MCF 10A (cell line): Measurements from ENCODE around the gene MIS12. TPM values are rescaled to one million over a fixed set of nuclear protein-coding genes. Genes with fewer than 3 reads are reported as not detected.

Source experiments
- Bru-seq: library from RNA; stranded (reverse); fragments of 400-500 nt; gene quantifications from one replicate; lab custom pipeline; 2021; lab: Mats Ljungman, UMichigan
- BruChase-seq, 2 experiments: library from RNA; stranded (reverse); fragments of 400-500 nt; gene quantifications; one replicate each; lab custom pipeline; 2021; lab: Mats Ljungman, UMichigan
- BruUV-seq: library from RNA; stranded (reverse); fragments of 400-500 nt; replicated peaks from 2 replicates; lab custom pipeline; 2021; lab: Mats Ljungman, UMichigan
- CTCF ChIA-PET: fragments of 300-600 bp; sonication (Branson Sonifier 250); formaldehyde crosslinking; extraction: SDS; loops from one replicate; lab custom pipeline; 2021; ENCODE audit warnings: antibody characterized with exemption, inconsistent platforms; lab: Yijun Ruan, JAX
- POLR2A ChIA-PET: fragments of 300-600, 350-650 bp; sonication (Branson Sonifier 250); formaldehyde crosslinking; extraction: SDS; loops from one replicate; lab custom pipeline; 2020; ENCODE audit warnings: antibody characterized with exemption, inconsistent platforms; lab: Yijun Ruan, JAX
- DNase-seq: peaks from one replicate; pipeline ENCODE4 v3.0.0-alpha.2; 2018; ENCODE audit not compliant: unreplicated experiment
- H3K27ac Mint-ChIP-seq: one replicate; pipeline ENCODE4 v1.8.0; 2022; ENCODE audit warnings: mild to moderate bottlenecking, low read depth, mixed read lengths; ENCODE audit not compliant: unreplicated experiment
- H3K27me3 Mint-ChIP-seq: one replicate; pipeline ENCODE4 v1.8.0; 2022; ENCODE audit warnings: mixed read lengths; ENCODE audit not compliant: insufficient read depth, unreplicated experiment
- H3K36me3 Mint-ChIP-seq: one replicate; pipeline ENCODE4 v1.8.0; 2022; ENCODE audit warnings: mild to moderate bottlenecking, moderate library complexity, mixed read lengths; ENCODE audit not compliant: insufficient read depth, unreplicated experiment
- H3K4me1 Mint-ChIP-seq: one replicate; pipeline ENCODE4 v1.8.0; 2022; ENCODE audit warnings: mixed read lengths; ENCODE audit not compliant: insufficient read depth, unreplicated experiment
- H3K4me3 Mint-ChIP-seq: one replicate; pipeline ENCODE4 v1.8.0; 2022; ENCODE audit warnings: mild to moderate bottlenecking, moderate library complexity, mixed read lengths; ENCODE audit not compliant: unreplicated experiment
- H3K9me3 Mint-ChIP-seq: one replicate; pipeline ENCODE4 v1.8.0; 2022; ENCODE audit warnings: mixed read lengths; ENCODE audit not compliant: unreplicated experiment
- intact Hi-C: fragments of 100-400 bp; cut with micrococcal nuclease; formaldehyde crosslinking; loops from 2 replicates; pipeline ENCODE4 v1.14.1; 2022
- long read RNA-seq: library from polyadenylated mRNA; stranded (forward); transcript quantifications from one replicate; pipeline ENCODE4 v2.0.0, GENCODE V29; 2022
- total RNA-seq: library from RNA; stranded (reverse); gene quantifications from 2 replicates; pipeline ENCODE4 v1.2.3, GENCODE V29; 2022
- TF ChIP-seq, protein P1 (sequence below): fragments of 200-600 bp; IDR thresholded peaks from one replicate; pipeline ENCODE4 v1.8.0; 2022; ENCODE audit warnings: antibody characterized with exemption, mild to moderate bottlenecking; ENCODE audit not compliant: unreplicated experiment

The MIS12 gene, protein sequence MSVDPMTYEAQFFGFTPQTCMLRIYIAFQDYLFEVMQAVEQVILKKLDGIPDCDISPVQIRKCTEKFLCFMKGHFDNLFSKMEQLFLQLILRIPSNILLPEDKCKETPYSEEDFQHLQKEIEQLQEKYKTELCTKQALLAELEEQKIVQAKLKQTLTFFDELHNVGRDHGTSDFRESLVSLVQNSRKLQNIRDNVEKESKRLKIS
- total RNA-seq (32.8 and 44.2 TPM in 2 replicates), Bru-seq, nascent RNA (percentile 96 among the genes with signal in this experiment), BruChase-seq, experiment 1, labeled RNA remaining after a 6-hour chase (percentile 95 among the genes with signal in this experiment), BruChase-seq, experiment 2, labeled RNA remaining after a 2-hour chase (percentile 99 among the genes with signal in this experiment)
- long read RNA-seq, transcript MIS12-206 (3 exons, 2,691 nt): major isoform, 44 of 116 reads
- long read RNA-seq, transcript MIS12-202 (2 exons, 2,204 nt): minor isoform, 37 of 116 reads
- long read RNA-seq, partial matches to known transcripts: 1 of 116 reads
- long read RNA-seq, other reads (novel, unspliced or antisense): 30 of 116 reads

DNA sequence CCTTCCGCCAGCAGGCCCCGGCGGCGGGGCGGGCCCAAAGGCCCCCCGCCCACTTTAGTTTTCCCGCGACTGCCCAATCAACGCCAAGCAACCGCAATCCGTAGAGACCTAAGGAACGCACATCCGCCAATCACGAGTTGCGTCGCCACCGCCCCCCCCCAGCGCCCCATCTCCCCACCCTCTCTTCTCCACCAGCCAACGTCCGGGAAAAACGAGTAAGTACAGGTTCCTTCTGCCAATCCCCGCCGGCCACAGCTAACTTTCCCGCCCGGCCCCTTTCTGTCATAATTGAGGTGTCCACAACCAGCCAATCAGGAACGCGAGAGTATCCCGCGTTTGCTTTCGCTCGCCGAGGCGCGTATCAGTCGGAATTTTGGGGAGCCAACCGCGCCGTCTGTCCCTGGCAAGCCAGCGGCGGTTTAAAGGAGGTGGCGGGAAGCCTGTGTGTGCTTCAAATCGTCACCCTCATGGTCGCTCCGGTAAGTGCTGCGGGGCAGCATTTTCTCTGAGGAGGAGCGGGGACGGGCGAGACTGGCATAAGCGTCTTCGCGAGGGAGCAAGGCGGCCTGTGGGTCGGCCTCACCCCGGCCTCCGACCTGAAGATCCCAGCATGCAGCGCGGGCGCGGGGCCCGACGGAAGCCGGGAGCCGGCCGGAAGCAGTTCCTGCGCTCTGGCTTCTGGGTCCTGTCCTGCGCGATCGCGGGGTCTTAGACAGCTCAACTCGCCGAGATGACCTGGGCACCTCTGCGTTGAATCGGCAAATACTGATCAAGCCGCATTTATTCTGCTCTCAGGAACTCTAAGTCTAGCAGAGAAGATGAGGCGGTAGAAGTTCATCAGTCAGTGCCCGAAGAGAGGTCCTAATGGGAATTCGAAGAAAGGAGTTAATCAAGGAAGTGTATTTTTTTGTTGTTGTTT, at the start of gene MIS12:
Gene MIS12, plus strand, starts transcription at position 361 of the 919 bp plus-strand sequence. CDS start 2,297 bp downstream, outside the sequence.
- BruUV-seq: TSS peak; percentile 58
- ChIA-PET CTCF (interaction anchor here (0.6 to 1.7 kb wide), 3 partner anchors 12 to 189 kb away, joined by 3 to 7 read pairs (median 3); no protein-coding TSS in a partner anchor), POLR2A (interaction anchor here (0.7 to 5.7 kb wide), 16 partner anchors 9 to 1526 kb away, joined by 3 to 108 read pairs (median 4); partner anchors contain the start of genes C1QBP, DHX33, NLRP1 and NUP88)
- TF ChIP-seq, protein P1, sequence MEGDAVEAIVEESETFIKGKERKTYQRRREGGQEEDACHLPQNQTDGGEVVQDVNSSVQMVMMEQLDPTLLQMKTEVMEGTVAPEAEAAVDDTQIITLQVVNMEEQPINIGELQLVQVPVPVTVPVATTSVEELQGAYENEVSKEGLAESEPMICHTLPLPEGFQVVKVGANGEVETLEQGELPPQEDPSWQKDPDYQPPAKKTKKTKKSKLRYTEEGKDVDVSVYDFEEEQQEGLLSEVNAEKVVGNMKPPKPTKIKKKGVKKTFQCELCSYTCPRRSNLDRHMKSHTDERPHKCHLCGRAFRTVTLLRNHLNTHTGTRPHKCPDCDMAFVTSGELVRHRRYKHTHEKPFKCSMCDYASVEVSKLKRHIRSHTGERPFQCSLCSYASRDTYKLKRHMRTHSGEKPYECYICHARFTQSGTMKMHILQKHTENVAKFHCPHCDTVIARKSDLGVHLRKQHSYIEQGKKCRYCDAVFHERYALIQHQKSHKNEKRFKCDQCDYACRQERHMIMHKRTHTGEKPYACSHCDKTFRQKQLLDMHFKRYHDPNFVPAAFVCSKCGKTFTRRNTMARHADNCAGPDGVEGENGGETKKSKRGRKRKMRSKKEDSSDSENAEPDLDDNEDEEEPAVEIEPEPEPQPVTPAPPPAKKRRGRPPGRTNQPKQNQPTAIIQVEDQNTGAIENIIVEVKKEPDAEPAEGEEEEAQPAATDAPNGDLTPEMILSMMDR: no peak
- Mint-ChIP-seq H3K27ac (peak within 1 kb of the TSS; percentile 99), H3K4me3 (peak within 1 kb of the TSS; percentile 91), H3K4me1 (peaks cover 14% of the 10 kb centered on the region), H3K27me3 (no peaks in the 10 kb centered on the region), H3K9me3 (no peaks in the 10 kb centered on the region), H3K36me3 (peaks cover 56% of the 10 kb centered on the region)
- peak; percentile 100 for DNase-seq
- intact Hi-C loops: loop anchor here (1.0 kb wide), 1 partner anchor 98 kb away; the partner anchor contains the start of gene NLRP1

DNA sequence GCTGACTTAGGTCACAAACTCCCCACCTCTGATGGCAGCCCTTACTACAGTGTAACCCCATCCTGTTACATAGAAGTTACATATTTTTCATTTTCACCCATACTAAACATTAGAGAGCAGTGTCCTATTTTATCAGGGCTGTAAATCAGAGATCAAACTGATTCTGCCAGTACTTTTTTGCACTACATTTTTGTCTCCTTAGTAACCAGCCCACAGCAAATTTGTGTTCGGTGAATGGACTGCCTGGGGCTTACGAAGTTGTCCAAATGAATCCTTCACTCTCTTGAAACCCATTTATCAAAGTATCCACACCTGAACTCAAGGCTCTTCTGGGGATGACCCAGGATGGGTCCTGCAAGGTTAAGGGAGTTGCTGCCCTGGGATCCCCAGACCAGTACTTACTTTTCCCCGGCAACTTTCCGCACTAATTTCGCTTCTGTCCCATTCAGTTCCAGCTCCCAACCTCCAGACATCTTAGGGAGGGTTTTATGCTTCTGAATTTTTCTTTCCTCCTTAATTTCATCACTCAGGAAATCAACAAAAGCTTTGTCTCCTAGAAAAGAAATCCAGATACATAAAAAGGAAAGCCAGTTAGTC, 48.5 kb upstream of the MIS12 start:
- peaks cover 72% of the 10 kb centered on the region for H3K36me3 Mint-ChIP-seq
- H3K27me3 Mint-ChIP-seq: no peaks in the 10 kb centered on the region
- H3K27ac Mint-ChIP-seq: peak overlapping the region; percentile 46
- TSS peak; percentile 53 for BruUV-seq
- no peaks in the 10 kb centered on the region for H3K9me3 Mint-ChIP-seq
- DNase-seq: peak; percentile 27
- ChIA-PET CTCF (interaction anchor here (1.2 to 3.3 kb wide), 5 partner anchors 8 to 21 kb away, joined by 3 to 14 read pairs (median 9); partner anchors contain the start of genes NUP88 and RPAIN), POLR2A (interaction anchor here (0.6 to 9.6 kb wide), 12 partner anchors 10 to 156 kb away, joined by 3 to 100 read pairs (median 8); partner anchors contain the start of genes DERL2, MIS12, NUP88 and RABEP1)
- peaks cover 16% of the 10 kb centered on the region for H3K4me1 Mint-ChIP-seq
- intact Hi-C loops: no loop called here
- TF ChIP-seq, protein P1: no peak
- H3K4me3 Mint-ChIP-seq: peak overlapping the region; percentile 71

DNA sequence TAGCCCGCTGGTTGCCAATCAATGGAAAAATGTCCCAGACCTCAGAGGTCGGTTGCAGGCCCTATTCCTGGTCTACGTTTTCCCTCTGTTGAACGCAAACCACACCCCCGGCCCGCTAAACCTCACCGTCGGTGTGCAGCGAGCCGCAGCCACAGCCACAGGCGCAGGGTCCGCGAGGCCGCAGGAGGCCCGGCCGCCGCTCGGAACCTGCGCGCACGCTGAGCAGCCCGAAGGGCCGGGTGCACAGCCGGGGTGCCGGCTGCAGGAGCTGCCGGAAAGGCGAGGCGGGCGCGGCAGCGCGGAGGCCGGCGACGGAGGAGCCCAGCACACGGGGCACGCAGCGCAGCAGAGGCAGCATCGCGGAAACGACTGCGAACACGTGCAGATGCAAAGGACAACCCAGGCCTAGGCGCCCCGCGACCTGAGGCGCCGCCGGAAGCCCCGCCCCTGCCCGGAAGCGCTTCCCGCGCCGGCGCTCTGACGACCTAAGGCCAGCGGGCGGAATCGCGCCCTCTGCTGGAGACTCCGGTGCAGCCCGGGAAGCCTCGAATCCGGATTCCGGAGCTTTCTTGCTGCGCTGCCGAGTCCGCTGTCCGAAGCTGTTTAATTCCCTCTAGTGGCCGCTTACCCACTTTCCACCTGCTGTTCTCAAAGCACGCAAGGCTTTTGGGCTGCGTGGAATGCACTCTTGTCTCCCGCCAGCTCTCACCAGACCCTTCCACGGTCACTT, 47.5 kb upstream of the MIS12 start, which contains the start of gene C1QBP:
Gene C1QBP, minus strand, starts transcription at position 440 of the 730 bp plus-strand sequence. Its CDS starts 82 bp downstream, at position 358.
- intact Hi-C loops: loop anchor here (1.0 kb wide), 1 partner anchor 17 kb away; no protein-coding TSS in a partner anchor
- peak; percentile 91 for DNase-seq
- ChIA-PET POLR2A (interaction anchor here (0.6 to 9.6 kb wide), 23 partner anchors 8 to 1205 kb away, joined by 3 to 100 read pairs (median 4); partner anchors contain the start of genes DERL2, DHX33, MIS12 and NUP88), CTCF (interaction anchor here (0.6 to 3.6 kb wide), 31 partner anchors 8 to 1521 kb away, joined by 3 to 21 read pairs (median 5); partner anchors contain the start of genes DHX33 and NUP88)
- no peaks in the 10 kb centered on the region for H3K9me3 Mint-ChIP-seq
- H3K4me3 Mint-ChIP-seq: peak within 1 kb of the TSS; percentile 71
- H3K36me3 Mint-ChIP-seq: peaks cover 72% of the 10 kb centered on the region
- H3K27me3 Mint-ChIP-seq: no peaks in the 10 kb centered on the region
- BruUV-seq: no TSS peak
- peak within 1 kb of the TSS; percentile 46 for H3K27ac Mint-ChIP-seq
- H3K4me1 Mint-ChIP-seq: peaks cover 16% of the 10 kb centered on the region
- TF ChIP-seq, protein P1: peak; percentile 99
